Measurements from ENCODE around the gene RPL11.

Gene RPL11

DNA sequence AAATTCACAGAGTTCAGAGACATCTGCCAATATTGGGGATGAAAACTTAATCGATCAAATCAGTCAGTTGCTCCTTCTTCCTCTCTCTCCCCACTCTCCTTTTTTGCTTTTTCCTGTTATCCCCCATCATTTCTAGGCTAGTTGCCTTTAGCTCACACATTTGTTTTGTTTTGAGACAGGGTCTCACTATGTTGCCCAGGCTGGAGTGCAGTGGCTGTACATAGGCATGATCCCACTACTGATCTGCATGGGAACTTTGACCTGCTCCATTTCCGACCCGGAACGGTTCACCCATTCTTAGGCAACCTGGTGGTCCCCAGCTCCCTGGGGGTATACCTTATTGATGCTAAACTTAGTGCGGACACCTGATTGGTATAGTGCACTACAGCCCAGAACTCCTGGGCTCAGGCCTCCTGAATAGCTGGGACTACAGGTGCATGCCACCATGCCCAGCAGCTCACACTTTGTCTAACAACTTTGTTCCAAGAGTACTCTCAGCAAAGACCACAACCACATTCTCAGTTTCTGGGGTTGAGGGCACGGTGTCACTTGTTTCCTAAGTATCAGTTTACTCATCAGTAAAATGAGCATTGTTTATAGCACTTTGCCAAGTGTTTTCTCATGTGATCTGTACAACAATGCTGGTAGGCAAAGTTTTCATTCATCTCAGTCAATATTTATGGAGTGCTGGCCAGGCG lies 45.0 kb downstream of the RPL11 start:
- DNase-seq = no peak

- DNase-seq = no peak
Measured at GRCh38 chr1:23741609-23742008, 50.0 kb downstream of the RPL11 start.

DNA sequence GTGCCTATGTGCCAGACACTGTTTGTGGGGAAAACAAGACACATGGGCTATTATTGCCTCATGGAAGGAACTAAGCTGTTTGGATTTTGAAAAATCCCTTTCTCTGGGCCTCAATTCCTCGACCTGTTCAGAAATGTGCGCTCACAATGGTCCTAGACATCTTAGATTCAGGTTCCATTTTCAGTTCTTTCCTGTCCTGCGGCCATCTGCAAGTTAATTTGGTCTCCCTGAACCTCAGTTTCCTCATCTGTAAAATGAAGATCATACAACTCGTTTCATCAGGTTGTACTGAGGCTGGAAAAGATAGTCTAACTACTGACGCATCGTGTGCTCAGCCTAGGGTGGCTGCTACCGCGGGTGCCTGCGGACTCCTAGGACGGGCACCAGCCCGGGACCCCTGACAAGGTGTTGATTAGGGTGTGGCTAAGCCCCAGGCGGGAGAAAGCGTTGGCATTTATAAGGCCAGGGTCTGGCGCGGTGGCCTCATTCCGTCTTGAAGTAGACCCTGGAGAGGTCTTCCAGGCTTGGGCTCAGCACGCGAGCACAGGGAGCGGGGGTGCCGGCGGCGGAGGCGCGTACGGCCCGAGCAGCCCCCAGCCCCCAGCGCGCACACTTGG lies 51.2 kb downstream of the RPL11 start:
- no peak for DNase-seq

DNA sequence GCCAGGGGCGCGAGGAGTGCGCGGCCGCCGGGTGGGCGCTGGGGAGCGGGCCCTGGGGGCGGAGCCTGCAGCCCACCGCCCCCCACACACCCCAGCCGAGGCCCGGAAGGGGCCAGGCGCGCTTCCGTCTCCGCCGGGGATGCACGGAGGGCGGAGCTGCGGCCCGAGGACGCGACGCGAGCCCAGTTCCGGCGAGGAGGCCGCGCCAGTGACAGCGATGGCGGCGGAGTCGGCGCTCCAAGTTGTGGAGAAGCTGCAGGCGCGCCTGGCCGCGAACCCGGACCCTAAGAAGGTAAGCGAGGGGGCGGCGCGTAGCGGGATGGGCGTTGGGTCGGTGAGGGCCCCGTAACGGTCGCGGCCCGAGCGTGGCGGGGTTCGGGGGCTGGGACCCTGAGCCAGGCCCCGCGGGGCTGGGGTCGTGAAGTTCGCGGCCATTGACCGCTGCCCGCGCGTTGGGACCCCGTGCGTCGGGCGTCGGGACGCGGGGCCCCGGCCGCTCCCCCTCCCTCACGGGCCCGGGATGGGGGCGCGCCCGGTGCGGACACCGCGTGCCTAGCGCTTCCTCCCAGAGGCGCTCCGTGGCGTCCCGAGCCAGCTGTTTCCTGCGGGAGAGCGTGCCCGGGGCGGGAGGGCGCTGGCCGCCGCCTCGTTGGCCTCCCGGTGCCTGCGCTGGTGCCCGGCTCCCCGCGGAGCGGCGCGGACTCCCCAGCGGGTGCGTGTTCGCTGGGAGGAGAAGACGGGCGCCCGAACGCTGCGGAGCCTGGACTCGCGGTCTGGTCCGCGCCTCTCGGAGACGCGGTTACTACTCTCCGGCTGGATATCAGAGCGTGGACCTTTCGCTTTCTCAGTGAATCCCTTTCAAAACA lies 51.9 kb downstream of the RPL11 start, which contains the start of gene ELOA:
ELOA (plus strand) TSS at position 185 of the 866 bp plus-strand sequence; CDS start at position 218, 33 bp downstream.
- DNase-seq = peak; percentile 77

DNA sequence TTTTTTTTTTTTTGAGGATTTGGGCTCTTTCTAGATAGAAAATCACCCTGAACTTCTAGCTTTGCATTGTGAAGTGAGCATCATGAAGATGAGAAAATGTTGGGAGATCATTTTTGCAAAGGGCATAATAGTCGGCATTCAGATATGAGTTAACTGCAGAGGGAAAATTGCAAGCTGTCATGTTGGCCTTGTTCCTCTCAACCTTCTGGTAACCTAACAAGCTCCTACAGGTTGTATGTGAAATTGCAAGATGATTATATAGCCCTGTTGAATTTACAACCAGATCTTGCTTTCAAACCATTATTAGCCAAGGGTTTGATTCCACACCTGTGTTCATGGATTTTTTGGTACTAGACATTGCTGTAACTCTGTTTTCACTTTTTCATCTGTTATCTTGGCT lies 53.9 kb downstream of the RPL11 start:
- peak; percentile 40 for DNase-seq
